Measurements from ENCODE around the gene ANKRD34A.

- TF ChIP-seq, protein P1, sequence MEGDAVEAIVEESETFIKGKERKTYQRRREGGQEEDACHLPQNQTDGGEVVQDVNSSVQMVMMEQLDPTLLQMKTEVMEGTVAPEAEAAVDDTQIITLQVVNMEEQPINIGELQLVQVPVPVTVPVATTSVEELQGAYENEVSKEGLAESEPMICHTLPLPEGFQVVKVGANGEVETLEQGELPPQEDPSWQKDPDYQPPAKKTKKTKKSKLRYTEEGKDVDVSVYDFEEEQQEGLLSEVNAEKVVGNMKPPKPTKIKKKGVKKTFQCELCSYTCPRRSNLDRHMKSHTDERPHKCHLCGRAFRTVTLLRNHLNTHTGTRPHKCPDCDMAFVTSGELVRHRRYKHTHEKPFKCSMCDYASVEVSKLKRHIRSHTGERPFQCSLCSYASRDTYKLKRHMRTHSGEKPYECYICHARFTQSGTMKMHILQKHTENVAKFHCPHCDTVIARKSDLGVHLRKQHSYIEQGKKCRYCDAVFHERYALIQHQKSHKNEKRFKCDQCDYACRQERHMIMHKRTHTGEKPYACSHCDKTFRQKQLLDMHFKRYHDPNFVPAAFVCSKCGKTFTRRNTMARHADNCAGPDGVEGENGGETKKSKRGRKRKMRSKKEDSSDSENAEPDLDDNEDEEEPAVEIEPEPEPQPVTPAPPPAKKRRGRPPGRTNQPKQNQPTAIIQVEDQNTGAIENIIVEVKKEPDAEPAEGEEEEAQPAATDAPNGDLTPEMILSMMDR (IDR thresholded peaks at IDR 0.05; ENCODE audit: low read depth, low read length, missing input control) = no peak
- no peak for TF ChIP-seq TAF1 (conservative IDR thresholded peaks at IDR 0.05)
- no peak for TF ChIP-seq ATF3 (IDR thresholded peaks at IDR 0.05)
- TF ChIP-seq RAD21 (IDR thresholded peaks at IDR 0.05) = no peak
- no peak for TF ChIP-seq YY1 (IDR thresholded peaks at IDR 0.05)
- no peak for TF ChIP-seq MAX (IDR thresholded peaks at IDR 0.05)
- no peak for TF ChIP-seq REST (IDR thresholded peaks at IDR 0.05)
- TF ChIP-seq FOXA1 (IDR thresholded peaks at IDR 0.05) = no peak
- no peak for TF ChIP-seq SP1 (IDR thresholded peaks at IDR 0.05)
- no peak for TF ChIP-seq GABPA (IDR thresholded peaks at IDR 0.05 in 1 of 2, conservative IDR thresholded peaks at IDR 0.05 in 1 of 2)
- TF ChIP-seq RXRA (IDR thresholded peaks at IDR 0.05) = no peak
- TF ChIP-seq HNF4A (conservative IDR thresholded peaks at IDR 0.05) = no peak
- TF ChIP-seq JUND (IDR thresholded peaks at IDR 0.05) = no peak
These were observed 14.1 kb upstream of the ANKRD34A start for GRCh38 chr1:145978471-145978853.

Measured in liver (tissue), 3 donors.